Adrenal gland (tissue), 12 donors: ENCODE data around the gene GOLGA6A. TPM values are rescaled to one million over a fixed set of nuclear protein-coding genes. Genes with fewer than 3 reads are reported as not detected.
"Not testable (repeated sequence)": the region's sequence is repeated elsewhere in the genome, so short reads cannot be mapped to it uniquely, and the experiment has no call there.

ENCODE experiments used
- DNase-seq, 7 donors: peaks; one replicate each; pipeline ENCODE4 v3.0.0-alpha.2; 2019 to 2020
- H3K27ac ChIP-seq, 5 donors: fragments of 200-600 bp; sonication (generic) in 4 of 5; 1 replicate in 3 of 5; 2 replicates in 2 of 5; pipeline versions ENCODE4 v1.5.1 to v1.8.0; 2016 to 2020; ENCODE audit warnings: mild to moderate bottlenecking in 1 of 5
- H3K27me3 ChIP-seq: fragments of 200-600 bp; 2 replicates; pipeline ENCODE4 v1.8.0; 2021
- H3K36me3 ChIP-seq, 2 donors: fragments of 200-600 bp; replicated peaks in 1 of 2; 1 replicate in 1 of 2; 2 replicates in 1 of 2; pipeline versions ENCODE4 v1.5.1 to v1.8.0; 2018 to 2022
- H3K4me1 ChIP-seq, 2 donors: fragments of 200-600 bp; replicated peaks in 1 of 2; 1 replicate in 1 of 2; 2 replicates in 1 of 2; pipeline versions ENCODE4 v1.5.1 to v1.8.0; 2018 to 2021
- H3K4me3 ChIP-seq, 4 donors: fragments of 200-600 bp; sonication (generic) in 3 of 4; one replicate each; pipeline ENCODE4 v1.5.1; 2016 to 2018
- H3K9me3 ChIP-seq, 3 donors: fragments of 200-600 bp; sonication (generic) in 1 of 3; replicated peaks in 1 of 3; 1 replicate in 2 of 3; 2 replicates in 1 of 3; pipeline versions ENCODE4 v1.5.1 to v1.8.0; 2016 to 2021
- CTCF ChIP-seq, 6 experiments: fragments of 450-650 bp in 4 of 6; fragments of 200-600 bp in 2 of 6; sonication (generic) in 1 of 6; IDR thresholded peaks; 1 replicate in 5 of 6; 2 replicates in 1 of 6; pipeline versions ENCODE4 v1.5.1 to v1.8.0; 2016 to 2021; ENCODE audit warnings: antibody characterized with exemption in 6 of 6, mild to moderate bottlenecking in 2 of 6, moderate library complexity in 1 of 6
- POLR2A ChIP-seq, 2 donors: fragments of 450-650 bp; IDR thresholded peaks; one replicate each; pipeline ENCODE4 v1.6.1; 2017; ENCODE audit warnings: antibody characterized with exemption in 2 of 2, mild to moderate bottlenecking in 2 of 2, moderate library complexity in 1 of 2
- WGBS, 4 donors: extraction: QIAGEN DNeasy Blood & Tissue Kit in 2 of 4; methylation state at CpG; one replicate each; pipeline versions ENCODE4 v1.1.5 to v1.1.7; 2013 to 2017; 5-methylcytosine and 5-hydroxymethylcytosine counted together
- intact Hi-C, 2 donors: fragments of 100-400 bp; cut with DNase I; formaldehyde crosslinking; loops; one replicate each; pipeline versions ENCODE4 v1.14.1 to v1.15.0; 2022 to 2023
- polyA plus RNA-seq, 3 donors: library from polyadenylated mRNA; stranded (reverse); fragments of 200-250 nt in 2 of 3; fragments of 350-450 nt in 1 of 3; fragmentation: Illumina TruSeq in 1 of 3; extraction: RNeasy Lipid Tissue Mini Kit (QIAGEN cat#74804) in 1 of 3; gene quantifications; one replicate each; pipeline ENCODE4 v1.2.3, GENCODE V29; 2013 to 2014
- total RNA-seq, 9 donors: library from RNA; depleted of rRNA in 4 of 9; stranded (reverse); fragments of >200 nt in 4 of 9; fragments of 120-200 nt in 1 of 9; fragmentation: NEBNext Ultra II Directional in 1 of 9; extraction: Animal tissue kit (Norgen Biotek cat#: 25700) in 1 of 9; gene quantifications; one replicate each; pipeline versions ENCODE4 v1.1.0 to v1.2.4, GENCODE V29; 2013 to 2023
- donor health status: healthy with polysubstance abuse.
- donor health status: Bipolar disorder and iron deficiency.
- donor health status: DM: yes; HTN: yes; CAD: no.
- donor health status: DM: no; HTN: no; CAD: no.
- donor health status: DM: no; HTN: no; CAD: no.
- donor health status: DM: yes; HTN: yes; CAD: no.

The GOLGA6A gene
- total and polyA plus RNA-seq, 12 donors: 0.03 to 0.44 TPM; not detected in 10

GRCh38 chr15:74099963-74100733 is 17.8 kb upstream of the GOLGA6A start:
- H3K36me3 ChIP-seq, H3K27me3 ChIP-seq, H3K9me3 ChIP-seq, H3K4me1 ChIP-seq, intact Hi-C loops: not testable (repeated sequence)
- 0 to 5% (median 2%) methylated on average over 10 to 35 of the region's 45 CpGs for WGBS, 4 donors
- TF ChIP-seq POLR2A (IDR thresholded peaks at IDR 0.05): peak in 1 of 2 donors; percentile 60
- H3K27ac ChIP-seq: peak overlapping the region in 2 of 5 donors; percentile 24 to 70
- peak overlapping the region in 2 of 4 donors; percentile 25 to 57 for H3K4me3 ChIP-seq
- peak; percentile 91 to 98 (median 95) for DNase-seq

- intact Hi-C loops: not testable (repeated sequence)
Observed at GRCh38 chr15:74096753-74097474, 14.6 kb upstream of the GOLGA6A start.

GRCh38 chr15:74095610-74096009 is 13.3 kb upstream of the GOLGA6A start:
- DNase-seq, H3K36me3 ChIP-seq, H3K4me3 ChIP-seq, H3K9me3 ChIP-seq, H3K4me1 ChIP-seq, intact Hi-C loops, H3K27ac ChIP-seq, H3K27me3 ChIP-seq: not testable (repeated sequence)
- 86 to 88% (median 88%) methylated on average over 6 to 8 of the region's 10 CpGs; no CpG with 5 or more reads in 1 of the 4 donors for WGBS, 4 donors

More at GRCh38 chr15:74096753-74097474, 14.6 kb upstream of the GOLGA6A start:
- not testable (repeated sequence) for H3K36me3 ChIP-seq, H3K9me3 ChIP-seq, H3K27me3 ChIP-seq, H3K27ac ChIP-seq, H3K4me3 ChIP-seq, DNase-seq, H3K4me1 ChIP-seq
- WGBS, 4 donors: no CpG with 5 or more reads among the region's 27 CpGs

- DNase-seq, H3K9me3 ChIP-seq, H3K27ac ChIP-seq, H3K27me3 ChIP-seq, H3K4me1 ChIP-seq, H3K4me3 ChIP-seq, intact Hi-C loops, H3K36me3 ChIP-seq: not testable (repeated sequence)
- WGBS, 4 donors: no CpG with 5 or more reads among the region's 2 CpGs
Observed at GRCh38 chr15:74094567-74094966, 12.2 kb upstream of the GOLGA6A start.

GRCh38 chr15:74075781-74076180 is 6.6 kb downstream of the GOLGA6A start:
- intact Hi-C loops, H3K27me3 ChIP-seq, H3K9me3 ChIP-seq, H3K27ac ChIP-seq, H3K36me3 ChIP-seq, H3K4me1 ChIP-seq, H3K4me3 ChIP-seq, DNase-seq: not testable (repeated sequence)
- 55 to 80% (median 72%) methylated on average over 4 to 9 of the region's 9 CpGs for WGBS, 4 donors

- H3K4me3 ChIP-seq, H3K27me3 ChIP-seq, H3K9me3 ChIP-seq, intact Hi-C loops, H3K4me1 ChIP-seq, H3K36me3 ChIP-seq, H3K27ac ChIP-seq: not testable (repeated sequence)
- TF ChIP-seq CTCF (IDR thresholded peaks at IDR 0.05): peak in 1 of 6 experiments; percentile 31
- DNase-seq: peak in 4 of 7 donors; percentile 37 to 53 (median 47)
- WGBS, 4 donors: 47 to 60% (median 52%) methylated on average over 5 to 9 of the region's 16 CpGs
Observed at GRCh38 chr15:74072614-74073337, 9.6 kb downstream of the GOLGA6A start.

GRCh38 chr15:74072132-74072531 is 10.2 kb downstream of the GOLGA6A start:
- H3K9me3 ChIP-seq, H3K4me3 ChIP-seq, H3K27ac ChIP-seq, H3K36me3 ChIP-seq, intact Hi-C loops, H3K4me1 ChIP-seq, H3K27me3 ChIP-seq, DNase-seq: not testable (repeated sequence)
- WGBS, 4 donors: 79 to 82% methylated on average over 2 to 3 of the region's 9 CpGs; no CpG with 5 or more reads in 2 of the 4 donors

- intact Hi-C loops, H3K9me3 ChIP-seq, H3K4me3 ChIP-seq, H3K27me3 ChIP-seq, H3K27ac ChIP-seq, DNase-seq, H3K36me3 ChIP-seq, H3K4me1 ChIP-seq: not testable (repeated sequence)
- WGBS, 4 donors: 77 to 84% (median 82%) methylated on average over 2 to 4 of the region's 6 CpGs
Observed at GRCh38 chr15:74071645-74072044, 10.7 kb downstream of the GOLGA6A start.
